Measurements from ENCODE around the gene VAT1L.

VAT1L gene

GRCh38 chr16:77790912-77791311 lies 2.5 kb downstream of the VAT1L start:
- Histone ChIP-seq H3K9me3 (no peaks in the 10 kb centered on the region), H3K9ac (no peak overlapping the region), H3K27me3 (peaks cover 51% of the 10 kb centered on the region), H4K20me1 (peaks cover 16% of the 10 kb centered on the region; the same call in 1 of the 2 replicates), H3K36me3 (no peaks in the 10 kb centered on the region), H3K4me3 (no peak overlapping the region), H3K27ac (no peak overlapping the region), H3K4me2 (no peak overlapping the region), H3K4me1 (peaks cover 19% of the 10 kb centered on the region)
- no peak for TF ChIP-seq Cebpa-rat (IDR thresholded peaks at IDR 0.05)

GRCh38 chr16:77793417-77793816 lies 5.1 kb downstream of the VAT1L start:
- Histone ChIP-seq H3K4me2 (no peak overlapping the region), H3K36me3 (no peaks in the 10 kb centered on the region), H3K9ac (no peak overlapping the region), H3K4me3 (no peak overlapping the region), H3K27ac (no peak overlapping the region), H3K27me3 (peaks cover 38% of the 10 kb centered on the region), H4K20me1 (peaks cover 16% of the 10 kb centered on the region; the same call in 1 of the 2 replicates), H3K9me3 (no peaks in the 10 kb centered on the region), H3K4me1 (peaks cover 12% of the 10 kb centered on the region)
- TF ChIP-seq Cebpa-rat (IDR thresholded peaks at IDR 0.05), result no peak

- no peak overlapping the region for H3K27ac ChIP-seq
- TF ChIP-seq Cebpa-rat (IDR thresholded peaks at IDR 0.05), result no peak
- H3K4me2 ChIP-seq, result no peak overlapping the region
- no peak overlapping the region for H3K4me3 ChIP-seq
- H3K27me3 ChIP-seq, result peaks cover 26% of the 10 kb centered on the region
- peaks cover 6% of the 10 kb centered on the region; the same call in 1 of the 2 replicates for H4K20me1 ChIP-seq
- H3K36me3 ChIP-seq, result no peaks in the 10 kb centered on the region
- peaks cover 2% of the 10 kb centered on the region for H3K4me1 ChIP-seq
- H3K9me3 ChIP-seq, result no peaks in the 10 kb centered on the region
- H3K9ac ChIP-seq, result no peak overlapping the region
Observed at GRCh38 chr16:77794586-77794985, 6.2 kb downstream of the VAT1L start.

GRCh38 chr16:77801817-77802216 lies 13.5 kb downstream of the VAT1L start:
- no peaks in the 10 kb centered on the region for H3K36me3 ChIP-seq
- no peaks in the 10 kb centered on the region for H3K27me3 ChIP-seq
- peaks cover 22% of the 10 kb centered on the region for H3K4me1 ChIP-seq
- no peak overlapping the region for H3K27ac ChIP-seq
- TF ChIP-seq Cebpa-rat (IDR thresholded peaks at IDR 0.05), result no peak
- no peak overlapping the region for H3K9ac ChIP-seq
- H3K9me3 ChIP-seq, result no peaks in the 10 kb centered on the region
- H4K20me1 ChIP-seq, result no peaks in the 10 kb centered on the region
- H3K4me2 ChIP-seq, result peak overlapping the region; percentile 7; the same call in 1 of the 2 replicates
- no peak overlapping the region for H3K4me3 ChIP-seq

GRCh38 chr16:77805398-77805797 lies 17.0 kb downstream of the VAT1L start:
- H3K9me3 ChIP-seq, result peaks cover 12% of the 10 kb centered on the region
- H3K27me3 ChIP-seq, result no peaks in the 10 kb centered on the region
- no peak overlapping the region for H3K27ac ChIP-seq
- TF ChIP-seq Cebpa-rat (IDR thresholded peaks at IDR 0.05), result no peak
- no peaks in the 10 kb centered on the region for H4K20me1 ChIP-seq
- no peak overlapping the region for H3K9ac ChIP-seq
- H3K36me3 ChIP-seq, result no peaks in the 10 kb centered on the region
- no peak overlapping the region for H3K4me2 ChIP-seq
- no peak overlapping the region for H3K4me3 ChIP-seq
- peaks cover 28% of the 10 kb centered on the region for H3K4me1 ChIP-seq

GRCh38 chr16:77807021-77807420 lies 18.7 kb downstream of the VAT1L start:
- Histone ChIP-seq H3K27me3 (no peaks in the 10 kb centered on the region), H3K36me3 (no peaks in the 10 kb centered on the region)
- no peak for TF ChIP-seq Cebpa-rat (IDR thresholded peaks at IDR 0.05)

GRCh38 chr16:77812856-77813500 lies 24.6 kb downstream of the VAT1L start:
- H3K9ac ChIP-seq, result no peak overlapping the region
- H3K9me3 ChIP-seq, result peaks cover 7% of the 10 kb centered on the region
- H3K4me3 ChIP-seq, result no peak overlapping the region
- no peaks in the 10 kb centered on the region for H3K4me1 ChIP-seq
- H3K27ac ChIP-seq, result no peak overlapping the region
- no peak for TF ChIP-seq Cebpa-rat (IDR thresholded peaks at IDR 0.05)
- no peaks in the 10 kb centered on the region for H3K27me3 ChIP-seq
- H3K4me2 ChIP-seq, result no peak overlapping the region
- no peaks in the 10 kb centered on the region for H3K36me3 ChIP-seq
- H4K20me1 ChIP-seq, result no peaks in the 10 kb centered on the region

More at GRCh38 chr16:77807021-77807420, 18.7 kb downstream of the VAT1L start:
- Histone ChIP-seq H3K9ac (no peak overlapping the region), H3K4me2 (peak overlapping the region; percentile 28; the same call in 1 of the 2 replicates), H4K20me1 (no peaks in the 10 kb centered on the region), H3K27ac (no peak overlapping the region), H3K4me1 (peaks cover 24% of the 10 kb centered on the region), H3K4me3 (no peak overlapping the region), H3K9me3 (peaks cover 12% of the 10 kb centered on the region)

GRCh38 chr16:77816293-77816692 lies 27.9 kb downstream of the VAT1L start:
- no peak for TF ChIP-seq Cebpa-rat (IDR thresholded peaks at IDR 0.05)
- H3K9ac ChIP-seq, result no peak overlapping the region
- H3K27me3 ChIP-seq, result no peaks in the 10 kb centered on the region
- no peaks in the 10 kb centered on the region for H3K9me3 ChIP-seq
- no peaks in the 10 kb centered on the region for H3K4me1 ChIP-seq
- H3K4me3 ChIP-seq, result no peak overlapping the region
- no peak overlapping the region for H3K4me2 ChIP-seq
- H3K36me3 ChIP-seq, result no peaks in the 10 kb centered on the region
- H4K20me1 ChIP-seq, result no peaks in the 10 kb centered on the region
- H3K27ac ChIP-seq, result no peak overlapping the region

GRCh38 chr16:77820340-77820739 lies 32.0 kb downstream of the VAT1L start:
- Histone ChIP-seq H3K27ac (no peak overlapping the region), H3K4me2 (no peak overlapping the region), H3K27me3 (no peaks in the 10 kb centered on the region), H4K20me1 (no peaks in the 10 kb centered on the region), H3K9me3 (no peaks in the 10 kb centered on the region), H3K4me1 (no peaks in the 10 kb centered on the region), H3K36me3 (no peaks in the 10 kb centered on the region), H3K9ac (no peak overlapping the region), H3K4me3 (no peak overlapping the region)
- TF ChIP-seq Cebpa-rat (IDR thresholded peaks at IDR 0.05), result no peak

GRCh38 chr16:77822661-77823060 lies 34.3 kb downstream of the VAT1L start:
- TF ChIP-seq Cebpa-rat (IDR thresholded peaks at IDR 0.05), result no peak
- H3K9ac ChIP-seq, result no peak overlapping the region

More at GRCh38 chr16:77822661-77823060, 34.3 kb downstream of the VAT1L start:
- H3K4me1 ChIP-seq, result no peaks in the 10 kb centered on the region
- H3K4me2 ChIP-seq, result no peak overlapping the region
- H3K4me3 ChIP-seq, result no peak overlapping the region
- no peaks in the 10 kb centered on the region for H3K36me3 ChIP-seq
- no peaks in the 10 kb centered on the region for H3K27me3 ChIP-seq
- H4K20me1 ChIP-seq, result no peaks in the 10 kb centered on the region
- no peak overlapping the region for H3K27ac ChIP-seq
- H3K9me3 ChIP-seq, result no peaks in the 10 kb centered on the region

Data from BLaER1 (cell line).